Spleen (tissue), 13 donors: ENCODE data around the gene OR13J1. TPM values are rescaled to one million over a fixed set of nuclear protein-coding genes. Genes with fewer than 3 reads are reported as not detected.

Experiments
- DNase-seq: peaks from one replicate; pipeline ENCODE4 v3.0.0-alpha.2; 2020
- H3K27ac ChIP-seq, 8 donors: fragments of 200-600 bp; sonication (generic) in 7 of 8; 1 replicate in 4 of 8; 2 replicates in 4 of 8; pipeline versions ENCODE4 v1.5.0 to v1.8.0; 2016 to 2021; ENCODE audit warnings: inconsistent platforms in 4 of 8, mild to moderate bottlenecking in 4 of 8, moderate library complexity in 1 of 8
- H3K27me3 ChIP-seq, 7 donors: fragments of 200-600 bp; sonication (generic) in 6 of 7; replicated peaks in 1 of 7; 1 replicate in 4 of 7; 2 replicates in 3 of 7; pipeline versions ENCODE4 v1.5.0 to v1.8.0; 2016 to 2021; ENCODE audit warnings: inconsistent platforms in 3 of 7, mild to moderate bottlenecking in 1 of 7
- H3K36me3 ChIP-seq, 6 donors: fragments of 200-600 bp; sonication (generic) in 5 of 6; 1 replicate in 4 of 6; 2 replicates in 2 of 6; pipeline versions ENCODE4 v1.5.0 to v1.8.0; 2016 to 2021; ENCODE audit warnings: inconsistent platforms in 2 of 6
- H3K4me1 ChIP-seq, 6 donors: fragments of 200-600 bp; sonication (generic) in 5 of 6; 1 replicate in 3 of 6; 2 replicates in 3 of 6; pipeline versions ENCODE4 v1.5.0 to v1.8.0; 2016 to 2021; ENCODE audit warnings: inconsistent platforms in 3 of 6
- H3K4me3 ChIP-seq, 8 donors: fragments of 200-600 bp; sonication (generic) in 7 of 8; 1 replicate in 4 of 8; 2 replicates in 4 of 8; pipeline versions ENCODE4 v1.5.0 to v1.8.0; 2016 to 2021; ENCODE audit warnings: inconsistent platforms in 4 of 8, mild to moderate bottlenecking in 4 of 8, moderate library complexity in 2 of 8
- H3K9me3 ChIP-seq, 8 donors: fragments of 200-600 bp; sonication (generic) in 7 of 8; 1 replicate in 4 of 8; 2 replicates in 4 of 8; pipeline versions ENCODE4 v1.5.0 to v1.8.0; 2016 to 2021; ENCODE audit warnings: inconsistent platforms in 4 of 8
- POLR2A ChIP-seq, 3 donors: fragments of 450-650 bp; IDR thresholded peaks; one replicate each; pipeline ENCODE4 v1.5.1; 2017; ENCODE audit warnings: antibody characterized with exemption in 3 of 3, mild to moderate bottlenecking in 1 of 3
- POLR2AphosphoS5 ChIP-seq, 3 donors: sonication (generic); formaldehyde crosslinking; IDR thresholded peaks; one replicate each; pipeline ENCODE4 v1.5.1; 2017; ENCODE audit warnings: antibody characterized with exemption in 3 of 3
- WGBS, 5 donors: extraction: QIAGEN DNeasy Blood & Tissue Kit in 3 of 5; methylation state at CpG; one replicate each; pipeline versions ENCODE4 v1.1.5 to v1.1.7; 2013 to 2018; 5-methylcytosine and 5-hydroxymethylcytosine counted together
- intact Hi-C: fragments of 100-400 bp; cut with DNase I; formaldehyde crosslinking; loops from one replicate; pipeline ENCODE4 v1.15.0; 2023; ENCODE audit warnings: low total_unique reads
- long read RNA-seq, 2 donors: transcript quantifications; one replicate each; lab custom pipeline, GENCODE V29; 2026
- polyA plus RNA-seq, 3 donors: library from polyadenylated mRNA; stranded (reverse); fragments of 200-250 nt; gene quantifications; one replicate each; pipeline ENCODE4 v1.2.1, GENCODE V29; 2013
- total RNA-seq, 7 donors: library from RNA; depleted of rRNA in 3 of 7; stranded (reverse); fragments of >200 nt in 3 of 7; fragmentation: NEBNext Ultra II Directional in 4 of 7; extraction: Animal tissue kit (Norgen Biotek cat#: 25700) in 4 of 7; gene quantifications; one replicate each; pipeline versions ENCODE4 v1.1.0 to v1.2.1, GENCODE V29; 2016 to 2021
- TF ChIP-seq, protein P1 (sequence below), 11 experiments: fragments of 200-600 bp in 7 of 11; fragments of 450-650 bp in 4 of 11; sonication (generic) in 4 of 11; IDR thresholded peaks in 8 of 11; conservative IDR thresholded peaks in 3 of 11; 1 replicate in 7 of 11; 2 replicates in 4 of 11; pipeline versions ENCODE4 v1.4.0 to v1.8.0; 2016 to 2021; ENCODE audit warnings: antibody characterized with exemption in 11 of 11, inconsistent platforms in 4 of 11, mild to moderate bottlenecking in 1 of 11
- donor health status: healthy with polysubstance abuse.
- donor health status: DM: no; HTN: no; CAD: no; lungs with moderate emphysema.
- donor health status: DM: no; HTN: no; CAD: no.
- donor health status: Bipolar disorder and iron deficiency.
- donor health status: healthy.
- donor health status: DM: no; HTN: no; CAD: no.
- donor health status: DM: yes; HTN: yes; CAD: no.

The OR13J1 gene, protein sequence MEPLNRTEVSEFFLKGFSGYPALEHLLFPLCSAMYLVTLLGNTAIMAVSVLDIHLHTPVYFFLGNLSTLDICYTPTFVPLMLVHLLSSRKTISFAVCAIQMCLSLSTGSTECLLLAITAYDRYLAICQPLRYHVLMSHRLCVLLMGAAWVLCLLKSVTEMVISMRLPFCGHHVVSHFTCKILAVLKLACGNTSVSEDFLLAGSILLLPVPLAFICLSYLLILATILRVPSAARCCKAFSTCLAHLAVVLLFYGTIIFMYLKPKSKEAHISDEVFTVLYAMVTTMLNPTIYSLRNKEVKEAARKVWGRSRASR
- total RNA-seq (not detected), polyA plus RNA-seq (not detected)
- long read RNA-seq, donor 1: 0 reads
- long read RNA-seq, donor 2: 0 reads

DNA sequence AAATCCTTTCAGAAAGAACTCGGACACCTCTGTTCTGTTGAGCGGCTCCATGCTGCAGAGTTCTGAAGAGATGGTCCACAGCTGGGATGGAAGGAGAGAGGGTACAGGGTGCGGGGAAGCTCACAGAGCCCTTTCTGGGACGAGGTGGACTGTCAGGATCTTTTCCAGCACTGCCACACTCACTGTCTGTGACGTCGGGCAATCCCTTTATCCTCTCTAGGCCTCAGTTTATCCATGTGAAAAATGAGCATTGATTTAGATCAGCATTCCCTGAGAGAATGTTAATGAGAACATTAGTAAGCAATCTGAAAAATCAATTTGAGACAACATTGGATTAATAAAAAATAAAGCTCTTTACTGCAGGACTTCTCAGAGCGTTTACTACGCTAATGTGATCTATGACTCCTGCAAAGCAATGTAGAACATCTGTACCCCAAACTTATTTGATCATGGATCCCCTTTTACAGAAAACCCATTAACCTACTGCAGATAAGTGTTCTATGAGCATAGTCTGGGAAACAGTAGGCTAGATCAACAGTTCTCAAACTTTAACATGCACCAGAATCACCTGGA lies at the start of gene OR13J1:
TSS of gene OR13J1 (minus strand) at position 51 of the 573 bp plus-strand sequence. CDS start at position 51, 0 bp downstream.
- no peak within 1 kb of the TSS for H3K4me3 ChIP-seq
- WGBS, 5 donors: 83 to 92% (median 89%) methylated on average over 8 of the region's 8 CpGs
- TF ChIP-seq POLR2A (IDR thresholded peaks at IDR 0.05) (no peak), POLR2AphosphoS5 (IDR thresholded peaks at IDR 0.05) (no peak)
- TF ChIP-seq, protein P1, sequence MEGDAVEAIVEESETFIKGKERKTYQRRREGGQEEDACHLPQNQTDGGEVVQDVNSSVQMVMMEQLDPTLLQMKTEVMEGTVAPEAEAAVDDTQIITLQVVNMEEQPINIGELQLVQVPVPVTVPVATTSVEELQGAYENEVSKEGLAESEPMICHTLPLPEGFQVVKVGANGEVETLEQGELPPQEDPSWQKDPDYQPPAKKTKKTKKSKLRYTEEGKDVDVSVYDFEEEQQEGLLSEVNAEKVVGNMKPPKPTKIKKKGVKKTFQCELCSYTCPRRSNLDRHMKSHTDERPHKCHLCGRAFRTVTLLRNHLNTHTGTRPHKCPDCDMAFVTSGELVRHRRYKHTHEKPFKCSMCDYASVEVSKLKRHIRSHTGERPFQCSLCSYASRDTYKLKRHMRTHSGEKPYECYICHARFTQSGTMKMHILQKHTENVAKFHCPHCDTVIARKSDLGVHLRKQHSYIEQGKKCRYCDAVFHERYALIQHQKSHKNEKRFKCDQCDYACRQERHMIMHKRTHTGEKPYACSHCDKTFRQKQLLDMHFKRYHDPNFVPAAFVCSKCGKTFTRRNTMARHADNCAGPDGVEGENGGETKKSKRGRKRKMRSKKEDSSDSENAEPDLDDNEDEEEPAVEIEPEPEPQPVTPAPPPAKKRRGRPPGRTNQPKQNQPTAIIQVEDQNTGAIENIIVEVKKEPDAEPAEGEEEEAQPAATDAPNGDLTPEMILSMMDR (IDR thresholded peaks at IDR 0.05 in 8 of 11, conservative IDR thresholded peaks at IDR 0.05 in 3 of 11): no peak
- no peak for DNase-seq
- intact Hi-C loops: no loop called here
- H3K4me1 ChIP-seq: no peaks in the 10 kb centered on the region
- H3K9me3 ChIP-seq: peaks cover 0 to under 1% (median 0%) of the 10 kb centered on the region in 8 donors
- H3K36me3 ChIP-seq: no peaks in the 10 kb centered on the region
- no peak within 1 kb of the TSS for H3K27ac ChIP-seq
- H3K27me3 ChIP-seq: peaks cover 0 to 6% (median 0%) of the 10 kb centered on the region in 7 donors

DNA sequence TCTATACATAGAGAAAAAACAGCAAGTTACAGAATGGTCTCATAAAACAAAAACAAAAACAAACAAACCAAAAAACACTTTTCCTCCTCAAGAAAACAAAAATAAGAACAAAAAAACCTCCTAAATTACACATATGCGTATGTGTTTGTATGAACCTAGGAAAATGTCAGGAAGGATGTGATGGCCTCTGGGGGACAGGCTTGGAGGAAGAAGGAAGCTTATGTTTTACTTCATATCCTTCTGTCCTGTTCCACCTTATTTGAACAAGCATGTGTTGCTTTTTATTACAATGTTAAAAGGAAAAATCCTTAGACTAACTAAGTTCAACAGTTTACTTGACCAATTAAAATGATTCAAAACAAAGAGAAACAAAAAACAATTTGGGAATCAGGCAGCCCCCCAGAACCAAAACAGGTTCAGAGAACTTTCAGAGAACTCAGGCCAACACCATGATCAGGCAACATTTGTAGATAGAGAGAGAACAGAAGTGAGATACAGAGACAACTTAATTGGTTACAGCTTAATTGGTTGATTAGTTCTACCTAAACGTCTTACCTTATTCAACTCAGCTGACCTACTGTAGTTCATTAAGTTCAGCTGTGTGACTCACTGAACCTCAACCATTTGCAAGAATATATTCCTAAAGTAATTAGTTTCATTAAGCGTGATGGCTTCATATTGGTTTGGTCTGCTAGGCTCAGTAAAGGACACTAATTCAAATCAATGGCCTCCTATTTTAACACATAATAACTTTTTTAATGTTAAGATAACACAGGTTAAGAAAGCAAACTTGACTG lies 49.2 kb upstream of the OR13J1 start:
- H3K4me1 ChIP-seq: peaks cover 3 to 45% (median 18%) of the 10 kb centered on the region in 6 donors
- H3K9me3 ChIP-seq: no peaks in the 10 kb centered on the region
- intact Hi-C loops: no loop called here
- TF ChIP-seq POLR2A (IDR thresholded peaks at IDR 0.05): no peak
- TF ChIP-seq, protein P1 (IDR thresholded peaks at IDR 0.05 in 8 of 11, conservative IDR thresholded peaks at IDR 0.05 in 3 of 11): no peak
- no peak for TF ChIP-seq POLR2AphosphoS5 (IDR thresholded peaks at IDR 0.05)
- H3K36me3 ChIP-seq: no peaks in the 10 kb centered on the region
- no peak overlapping the region for H3K4me3 ChIP-seq
- WGBS, 5 donors: 69 to 74% (median 71%) methylated on average over 3 of the region's 3 CpGs
- peaks cover 0 to 6% (median 0%) of the 10 kb centered on the region in 7 donors for H3K27me3 ChIP-seq
- no peak for DNase-seq
- H3K27ac ChIP-seq: peak overlapping the region in 6 of 8 donors; percentile 15 to 68 (median 30)

GRCh38 chr9:35918780-35919179 lies 48.6 kb upstream of the OR13J1 start:
- no peak overlapping the region for H3K4me3 ChIP-seq
- no peaks in the 10 kb centered on the region for H3K36me3 ChIP-seq
- H3K27ac ChIP-seq: peak overlapping the region in 4 of 8 donors; percentile 18 to 68 (median 41)
- H3K4me1 ChIP-seq: peaks cover under 1 to 41% (median 12%) of the 10 kb centered on the region in 6 donors
- WGBS, 5 donors: 81 to 91% (median 87%) methylated on average over 3 of the region's 3 CpGs
- no peaks in the 10 kb centered on the region for H3K9me3 ChIP-seq
- H3K27me3 ChIP-seq: peaks cover 0 to 6% (median 0%) of the 10 kb centered on the region in 7 donors
- intact Hi-C loops: no loop called here
- no peak for DNase-seq
- TF ChIP-seq POLR2AphosphoS5 (IDR thresholded peaks at IDR 0.05) (no peak), POLR2A (IDR thresholded peaks at IDR 0.05) (no peak)
- TF ChIP-seq, protein P1 (IDR thresholded peaks at IDR 0.05 in 8 of 11, conservative IDR thresholded peaks at IDR 0.05 in 3 of 11): no peak
